HG03045 (cell line): ENCODE measurements around the gene HOXD10.

Experiments
- ATAC-seq: cut with Tn5 transposase; IDR thresholded peaks from one replicate; pipeline ENCODE4 v1.9.1; 2021; ENCODE audit warnings: mild to moderate bottlenecking, moderate library complexity; ENCODE audit not compliant: unreplicated experiment

Gene HOXD10

GRCh38 chr2:176082525-176082823, 34.1 kb upstream of the HOXD10 start:
- ATAC-seq: no peak

GRCh38 chr2:176082824-176083751, 33.5 kb upstream of the HOXD10 start:
- ATAC-seq: no peak

GRCh38 chr2:176083796-176084261, 32.7 kb upstream of the HOXD10 start, which contains the start of gene EVX2:
Gene EVX2, minus strand, starts transcription at chr2:176083962. Its CDS starts 186 bp downstream, at chr2:176083776.
- no peak for ATAC-seq

GRCh38 chr2:176084611-176085119, 31.9 kb upstream of the HOXD10 start:
- ATAC-seq: no peak

- no peak for ATAC-seq
These were observed 31.3 kb upstream of the HOXD10 start for GRCh38 chr2:176085120-176085788.

GRCh38 chr2:176085861-176086771, 30.5 kb upstream of the HOXD10 start:
- no peak for ATAC-seq

GRCh38 chr2:176087330-176088047, 29.1 kb upstream of the HOXD10 start:
- no peak for ATAC-seq

- no peak for ATAC-seq
These were observed 28.3 kb upstream of the HOXD10 start for GRCh38 chr2:176088048-176088936.

- ATAC-seq: no peak
These were observed 27.4 kb upstream of the HOXD10 start for GRCh38 chr2:176088937-176089842.

- ATAC-seq: no peak
These were observed 26.7 kb upstream of the HOXD10 start for GRCh38 chr2:176089843-176090395.

GRCh38 chr2:176090862-176091261, 25.7 kb upstream of the HOXD10 start:
- ATAC-seq: no peak

- ATAC-seq: no peak
These were observed 25.0 kb upstream of the HOXD10 start for GRCh38 chr2:176091329-176092258.

GRCh38 chr2:176092270-176093144, 24.1 kb upstream of the HOXD10 start, which contains the start of gene HOXD13:
Gene HOXD13, plus strand, starts transcription at chr2:176092721. Its CDS starts 170 bp downstream, at chr2:176092891.
- ATAC-seq: no peak

- ATAC-seq: no peak
These were observed 23.3 kb upstream of the HOXD10 start for GRCh38 chr2:176093145-176093897.

GRCh38 chr2:176093898-176094249, 22.7 kb upstream of the HOXD10 start:
- ATAC-seq: no peak
